Stimulated activated naive CD8-positive, alpha-beta T cell treated with anti-CD3 and anti-CD28 coated beads, Interleukin-15, amount 100 ng/mL, for 72 hours (primary cell): Measurements from ENCODE around the gene HS3ST3B1.

ENCODE experiments used
- ATAC-seq: fragments of 150-1000 bp; cut with Tn5 transposase; 2 replicates; pipeline ENCODE4 v1.10.0; 2021; ENCODE audit warnings: mild to moderate bottlenecking, moderate library complexity
- DNase-seq, 2 donors: peaks; one replicate each; pipeline ENCODE4 v3.0.0; 2021 to 2022
- H3K27ac Mint-ChIP-seq, 2 donors: one replicate each; pipeline ENCODE4 v1.8.0; 2022; ENCODE audit warnings: mild to moderate bottlenecking in 2 of 2, mixed read lengths in 2 of 2, moderate library complexity in 2 of 2
- H3K27me3 Mint-ChIP-seq: one replicate; pipeline ENCODE4 v1.8.0; 2022; ENCODE audit warnings: mixed read lengths
- H3K4me1 Mint-ChIP-seq: one replicate; pipeline ENCODE4 v1.8.0; 2022; ENCODE audit warnings: mild to moderate bottlenecking, mixed read lengths
- H3K4me3 Mint-ChIP-seq, 2 donors: one replicate each; pipeline ENCODE4 v1.8.0; 2022; ENCODE audit warnings: mild to moderate bottlenecking in 2 of 2, mixed read lengths in 2 of 2, moderate library complexity in 1 of 2
- H3K9me3 Mint-ChIP-seq, 2 donors: one replicate each; pipeline ENCODE4 v1.8.0; 2022; ENCODE audit warnings: mixed read lengths in 2 of 2

Gene HS3ST3B1

DNA sequence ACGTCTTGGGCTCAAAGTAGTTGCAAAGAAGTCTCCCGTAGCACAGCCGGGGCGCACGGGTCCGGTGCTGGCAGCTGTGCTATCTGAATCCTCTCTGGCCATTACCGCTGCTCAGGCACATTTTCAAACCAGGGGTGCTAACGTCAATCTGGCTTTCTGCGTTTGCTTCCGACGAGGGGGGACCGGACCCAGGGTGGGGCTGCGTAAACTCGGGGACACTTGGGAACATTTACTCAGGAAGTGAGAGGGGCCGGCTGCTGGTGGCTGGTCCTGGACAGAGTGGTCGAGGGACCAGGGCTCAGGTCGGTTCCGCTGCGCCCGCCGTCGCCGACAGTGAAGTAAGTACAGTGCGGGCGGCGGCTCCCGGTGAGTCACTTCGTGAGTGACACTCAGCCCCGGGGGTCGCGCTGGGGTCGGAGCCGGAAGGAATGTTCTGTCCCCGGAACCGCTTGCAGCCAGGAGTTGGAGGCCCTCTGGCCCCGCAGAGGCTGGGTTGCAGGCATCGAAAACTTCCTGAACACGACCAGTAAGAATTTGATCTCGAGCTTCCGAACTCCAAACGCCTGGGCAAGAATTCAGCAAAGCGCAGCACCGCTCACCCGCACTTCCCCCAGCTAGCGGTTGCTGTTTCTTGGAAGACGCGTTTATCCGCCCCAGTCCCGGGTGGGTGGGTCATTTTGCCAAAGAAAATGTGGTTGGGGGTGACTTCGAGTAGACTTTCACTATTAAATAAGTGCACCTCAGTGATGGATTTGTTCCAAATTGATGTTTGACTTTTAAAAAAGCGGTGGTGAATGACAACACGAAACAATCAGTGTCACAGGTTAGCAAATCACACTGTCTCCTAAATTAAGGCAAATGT is 1.4 kb upstream of the HS3ST3B1 start:
- Mint-ChIP-seq H3K4me1 (peaks cover 67% of the 10 kb centered on the region), H3K9me3 (no peaks in the 10 kb centered on the region), H3K27ac (peak overlapping the region; percentile 17 to 71), H3K27me3 (peaks cover 48% of the 10 kb centered on the region), H3K4me3 (peak overlapping the region; percentile 96 to 97)
- DNase-seq = peak in 1 of 2 donors; percentile 43
- ATAC-seq = no peak

GRCh38 chr17:14301279-14302090 is 604 bp downstream of the HS3ST3B1 start:
- H3K9me3 Mint-ChIP-seq = no peaks in the 10 kb centered on the region
- peak overlapping the region; percentile 96 to 97 for H3K4me3 Mint-ChIP-seq
- H3K4me1 Mint-ChIP-seq = peaks cover 69% of the 10 kb centered on the region
- DNase-seq (peak in 1 of 2 donors; percentile 60), ATAC-seq (peak; percentile 16)
- peaks cover 28% of the 10 kb centered on the region for H3K27me3 Mint-ChIP-seq
- peak overlapping the region; percentile 89 to 97 for H3K27ac Mint-ChIP-seq

DNA sequence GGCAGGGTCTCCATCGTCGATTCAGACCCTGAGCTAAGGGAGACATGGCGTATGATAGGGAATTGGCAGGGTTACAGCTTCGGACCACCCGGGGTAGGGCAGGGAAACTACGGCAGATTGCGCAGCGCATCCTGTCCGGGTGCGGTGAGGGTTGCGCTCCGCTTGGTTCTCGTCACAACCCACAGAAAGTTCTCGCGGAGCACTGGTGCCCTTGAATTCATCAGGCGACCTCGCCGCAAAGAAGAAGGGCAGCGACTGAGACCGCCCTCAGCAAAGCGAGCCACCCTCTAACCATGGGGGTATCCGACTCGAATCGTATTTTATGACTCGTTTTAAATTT is 1.2 kb downstream of the HS3ST3B1 start:
- peak; percentile 69 to 81 for DNase-seq
- Mint-ChIP-seq H3K27me3 (peaks cover 22% of the 10 kb centered on the region), H3K9me3 (no peaks in the 10 kb centered on the region), H3K4me1 (peaks cover 70% of the 10 kb centered on the region), H3K4me3 (peak overlapping the region; percentile 96 to 97), H3K27ac (peak overlapping the region; percentile 84 to 97)
- ATAC-seq = peak; percentile 41

GRCh38 chr17:14302431-14303099 is 1.7 kb downstream of the HS3ST3B1 start:
- ATAC-seq (peak; percentile 59), DNase-seq (peak; percentile 85 to 86)
- Mint-ChIP-seq H3K4me1 (peaks cover 70% of the 10 kb centered on the region), H3K27ac (peak overlapping the region; percentile 84 to 97), H3K4me3 (peak overlapping the region; percentile 96 to 97), H3K27me3 (peaks cover 17% of the 10 kb centered on the region), H3K9me3 (no peaks in the 10 kb centered on the region)

DNA sequence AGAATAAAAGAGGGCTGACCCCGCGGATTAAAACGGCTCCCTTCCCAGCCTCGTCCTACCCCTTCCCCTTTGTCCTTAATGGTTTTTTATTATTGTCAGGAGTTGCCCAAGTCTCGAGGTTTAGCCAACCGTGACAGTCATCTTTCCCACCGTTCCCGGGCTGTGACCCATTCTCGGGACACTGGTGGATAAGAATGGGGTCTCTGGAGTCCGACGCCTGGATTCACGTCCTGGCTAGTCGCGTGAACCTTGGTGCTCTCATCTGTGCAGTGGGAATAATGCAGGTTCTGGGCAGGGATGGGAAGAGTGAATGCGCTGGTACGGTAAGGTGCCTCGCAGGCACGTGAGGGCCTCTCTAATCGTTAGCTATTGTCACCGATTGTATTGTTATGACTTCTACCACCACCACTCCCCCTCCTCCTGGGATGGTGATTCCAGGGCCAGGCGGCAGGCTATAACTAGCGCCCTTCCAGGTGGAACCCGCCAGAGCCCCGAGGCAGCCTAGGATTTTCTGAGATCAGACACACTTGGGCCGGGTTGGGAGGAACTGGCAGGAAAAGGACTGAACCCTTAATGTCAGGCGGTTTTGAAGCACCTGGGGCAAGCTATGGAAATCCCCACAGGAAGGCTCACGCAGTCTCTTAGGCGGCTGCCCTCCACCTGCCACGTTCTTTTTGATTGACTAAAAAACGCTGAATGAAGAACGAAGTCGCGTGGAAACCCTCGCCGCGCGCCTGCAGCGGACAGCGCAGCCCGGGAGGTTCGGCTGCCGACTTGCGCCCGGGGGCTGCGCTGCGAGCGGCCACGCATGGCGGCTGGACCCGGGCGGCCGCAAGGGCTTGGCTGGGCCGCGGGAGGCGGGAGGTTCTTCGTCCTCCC is 2.7 kb downstream of the HS3ST3B1 start:
- Mint-ChIP-seq H3K4me1 (peaks cover 67% of the 10 kb centered on the region), H3K27me3 (peaks cover 7% of the 10 kb centered on the region), H3K27ac (peak overlapping the region; percentile 74 to 96), H3K4me3 (peak overlapping the region; percentile 96 to 97), H3K9me3 (no peaks in the 10 kb centered on the region)
- no peak for ATAC-seq
- DNase-seq = peak; percentile 38 to 47

GRCh38 chr17:14304222-14304772 is 3.4 kb downstream of the HS3ST3B1 start:
- peak overlapping the region; percentile 72 to 97 for H3K4me3 Mint-ChIP-seq
- H3K27ac Mint-ChIP-seq = no peak overlapping the region
- no peaks in the 10 kb centered on the region for H3K27me3 Mint-ChIP-seq
- H3K4me1 Mint-ChIP-seq = peaks cover 65% of the 10 kb centered on the region
- H3K9me3 Mint-ChIP-seq = no peaks in the 10 kb centered on the region
- ATAC-seq (no peak), DNase-seq (no peak)

- Mint-ChIP-seq H3K4me3 (peak overlapping the region; percentile 72 to 97), H3K4me1 (peaks cover 62% of the 10 kb centered on the region), H3K27ac (no peak overlapping the region), H3K9me3 (no peaks in the 10 kb centered on the region), H3K27me3 (no peaks in the 10 kb centered on the region)
- ATAC-seq = no peak
- no peak for DNase-seq
Measured at GRCh38 chr17:14304773-14305517, 4.1 kb downstream of the HS3ST3B1 start.

DNA sequence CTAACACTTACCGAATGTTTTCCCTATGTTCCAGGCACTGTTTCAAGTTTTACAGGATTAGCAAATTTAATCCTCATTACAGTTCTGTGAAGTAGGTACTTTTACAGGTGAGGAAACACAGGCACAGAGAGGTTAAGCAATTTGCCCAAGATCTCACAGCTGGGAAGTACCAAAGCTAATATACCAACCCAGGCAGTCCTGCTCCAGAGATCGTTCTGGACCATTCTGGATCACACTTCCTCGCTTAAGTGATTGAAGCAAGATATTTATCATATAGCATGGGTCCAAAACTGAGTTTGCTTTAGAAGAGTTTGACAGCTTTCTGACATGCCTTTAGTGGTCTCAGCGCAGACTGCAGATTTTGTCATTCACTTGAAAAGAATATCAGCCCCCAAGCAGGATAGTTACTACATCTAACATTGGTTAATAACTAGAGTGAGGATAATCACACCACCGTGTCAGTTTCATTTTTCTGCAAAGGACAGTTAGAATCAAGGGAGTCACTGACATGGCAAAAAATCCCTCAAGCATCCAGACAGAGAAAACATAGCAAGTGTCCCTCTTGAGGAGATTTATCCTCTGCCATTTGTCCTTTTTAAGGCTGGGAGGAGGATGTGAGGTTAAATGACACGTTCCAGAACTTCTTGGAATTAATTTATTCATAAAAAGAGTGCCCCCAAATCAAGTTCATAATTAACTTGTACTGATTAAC is 5.1 kb downstream of the HS3ST3B1 start:
- DNase-seq = no peak
- H3K9me3 Mint-ChIP-seq = no peaks in the 10 kb centered on the region
- no peak for ATAC-seq
- peak overlapping the region; percentile 21 to 51 for H3K4me3 Mint-ChIP-seq
- H3K27me3 Mint-ChIP-seq = no peaks in the 10 kb centered on the region
- H3K27ac Mint-ChIP-seq = peak overlapping the region in 1 of 2 donors; percentile 8
- H3K4me1 Mint-ChIP-seq = peaks cover 63% of the 10 kb centered on the region

- no peak overlapping the region for H3K27ac Mint-ChIP-seq
- no peaks in the 10 kb centered on the region for H3K27me3 Mint-ChIP-seq
Measured at GRCh38 chr17:14306596-14306995, 5.7 kb downstream of the HS3ST3B1 start.

GRCh38 chr17:14307560-14308024 is 6.7 kb downstream of the HS3ST3B1 start:
- Mint-ChIP-seq H3K4me3 (peak overlapping the region; percentile 57 to 62), H3K27ac (no peak overlapping the region), H3K27me3 (no peaks in the 10 kb centered on the region), H3K4me1 (peaks cover 78% of the 10 kb centered on the region), H3K9me3 (no peaks in the 10 kb centered on the region)
- DNase-seq (no peak), ATAC-seq (no peak)

More at GRCh38 chr17:14306596-14306995, 5.7 kb downstream of the HS3ST3B1 start:
- ATAC-seq (no peak), DNase-seq (no peak)
- peak overlapping the region in 1 of 2 donors; percentile 29 for H3K4me3 Mint-ChIP-seq
- H3K9me3 Mint-ChIP-seq = no peaks in the 10 kb centered on the region
- H3K4me1 Mint-ChIP-seq = peaks cover 70% of the 10 kb centered on the region

DNA sequence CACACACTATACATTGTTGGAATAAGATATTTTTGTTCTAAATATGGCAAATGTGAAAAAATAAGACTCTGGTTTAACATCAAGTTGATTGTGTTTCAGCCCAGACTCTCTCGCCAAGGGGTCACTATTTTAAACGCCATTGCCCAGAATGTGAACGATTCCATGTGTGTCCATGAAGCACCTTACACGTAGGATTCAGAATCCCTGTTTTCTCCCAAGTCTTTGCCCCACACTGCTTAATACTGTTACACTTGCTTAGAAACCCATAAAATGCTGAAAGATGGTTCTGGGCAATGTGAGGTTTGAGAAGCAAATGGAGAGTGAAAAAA is 7.7 kb downstream of the HS3ST3B1 start:
- H3K4me1 Mint-ChIP-seq = peaks cover 75% of the 10 kb centered on the region
- no peaks in the 10 kb centered on the region for H3K27me3 Mint-ChIP-seq

GRCh38 chr17:14308965-14309879 is 8.3 kb downstream of the HS3ST3B1 start:
- peak; percentile 95 to 96 for DNase-seq
- peaks cover 71% of the 10 kb centered on the region for H3K4me1 Mint-ChIP-seq

More for the DNA sequence above, 7.7 kb downstream of the HS3ST3B1 start:
- DNase-seq = no peak
- no peak for ATAC-seq
- H3K4me3 Mint-ChIP-seq = peak overlapping the region; percentile 84 to 88
- H3K27ac Mint-ChIP-seq = peak overlapping the region in 1 of 2 donors; percentile 88
- H3K9me3 Mint-ChIP-seq = no peaks in the 10 kb centered on the region

More at GRCh38 chr17:14308965-14309879, 8.3 kb downstream of the HS3ST3B1 start:
- Mint-ChIP-seq H3K27me3 (no peaks in the 10 kb centered on the region), H3K4me3 (peak overlapping the region; percentile 84 to 88), H3K27ac (peak overlapping the region in 1 of 2 donors; percentile 88), H3K9me3 (no peaks in the 10 kb centered on the region)
- peak; percentile 99 for ATAC-seq
